ENCODE measurements around the gene TEAD1.

Gene TEAD1

GRCh38 chr11:12682737-12683500, 8.7 kb downstream of the TEAD1 start:
- no peak overlapping the region for H3K4me3 ChIP-seq (ENCODE audit: control insufficient read depth, low read depth, low read length)
- TF ChIP-seq CTCF (IDR thresholded peaks at IDR 0.05; ENCODE audit: control insufficient read depth, insufficient read depth, low read depth, low read length, missing control alignments) = no peak
- no peak for DNase-seq (ENCODE audit: low read depth)

GRCh38 chr11:12683874-12684273, 9.7 kb downstream of the TEAD1 start:
- TF ChIP-seq CTCF (IDR thresholded peaks at IDR 0.05; ENCODE audit: control insufficient read depth, insufficient read depth, low read depth, low read length, missing control alignments) = no peak

GRCh38 chr11:12684315-12684714, 10.1 kb downstream of the TEAD1 start:
- no peak for DNase-seq (ENCODE audit: low read depth)
- no peak for TF ChIP-seq CTCF (IDR thresholded peaks at IDR 0.05; ENCODE audit: control insufficient read depth, insufficient read depth, low read depth, low read length, missing control alignments)
- no peak overlapping the region for H3K4me3 ChIP-seq (ENCODE audit: control insufficient read depth, low read depth, low read length)

More at GRCh38 chr11:12683874-12684273, 9.7 kb downstream of the TEAD1 start:
- no peak overlapping the region for H3K4me3 ChIP-seq (ENCODE audit: control insufficient read depth, low read depth, low read length)
- DNase-seq (ENCODE audit: low read depth) = no peak

DNA sequence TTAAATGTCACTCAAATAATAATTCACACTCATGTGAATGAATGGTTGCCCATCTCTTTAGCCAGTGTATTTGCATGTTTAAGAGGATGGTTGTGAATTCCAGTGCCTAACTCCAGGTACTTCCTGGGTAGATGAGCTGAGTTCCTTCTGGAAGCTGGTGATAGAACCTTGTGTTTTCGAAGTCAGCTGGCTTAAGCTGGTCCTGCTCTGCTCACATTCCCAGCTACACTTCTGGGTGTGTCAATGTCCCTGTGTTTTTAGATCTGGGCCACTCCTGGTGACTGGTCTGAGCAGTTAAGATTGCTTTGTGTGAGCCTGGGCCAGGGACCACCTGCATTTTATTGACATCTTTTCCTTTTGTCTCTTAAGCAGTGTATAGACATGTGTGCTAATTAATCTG, 10.6 kb downstream of the TEAD1 start:
- no peak for TF ChIP-seq CTCF (IDR thresholded peaks at IDR 0.05; ENCODE audit: control insufficient read depth, insufficient read depth, low read depth, low read length, missing control alignments)
- H3K4me3 ChIP-seq (ENCODE audit: control insufficient read depth, low read depth, low read length) = no peak overlapping the region
- no peak for DNase-seq (ENCODE audit: low read depth)

DNA sequence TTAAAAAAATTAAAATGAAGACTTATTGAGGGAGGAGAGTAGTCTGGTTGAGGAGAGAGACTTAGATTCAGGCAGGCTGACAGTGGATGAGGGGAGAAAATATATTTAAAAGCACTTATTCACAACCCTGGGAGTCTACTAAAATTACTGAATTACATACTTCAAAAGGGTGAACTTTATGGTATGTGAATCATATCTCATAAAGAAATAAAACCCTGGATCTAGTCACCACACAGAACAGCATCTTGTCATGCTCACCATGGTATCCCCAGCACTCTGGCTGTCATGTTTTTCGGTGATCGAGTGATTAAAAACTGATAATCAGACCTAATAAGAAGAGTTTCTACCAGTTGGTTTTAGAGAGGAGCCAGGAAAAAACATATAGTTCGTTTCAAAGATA, 11.0 kb downstream of the TEAD1 start:
- no peak overlapping the region for H3K4me3 ChIP-seq (ENCODE audit: control insufficient read depth, low read depth, low read length)
- DNase-seq (ENCODE audit: low read depth) = no peak
- TF ChIP-seq CTCF (IDR thresholded peaks at IDR 0.05; ENCODE audit: control insufficient read depth, insufficient read depth, low read depth, low read length, missing control alignments) = no peak

DNA sequence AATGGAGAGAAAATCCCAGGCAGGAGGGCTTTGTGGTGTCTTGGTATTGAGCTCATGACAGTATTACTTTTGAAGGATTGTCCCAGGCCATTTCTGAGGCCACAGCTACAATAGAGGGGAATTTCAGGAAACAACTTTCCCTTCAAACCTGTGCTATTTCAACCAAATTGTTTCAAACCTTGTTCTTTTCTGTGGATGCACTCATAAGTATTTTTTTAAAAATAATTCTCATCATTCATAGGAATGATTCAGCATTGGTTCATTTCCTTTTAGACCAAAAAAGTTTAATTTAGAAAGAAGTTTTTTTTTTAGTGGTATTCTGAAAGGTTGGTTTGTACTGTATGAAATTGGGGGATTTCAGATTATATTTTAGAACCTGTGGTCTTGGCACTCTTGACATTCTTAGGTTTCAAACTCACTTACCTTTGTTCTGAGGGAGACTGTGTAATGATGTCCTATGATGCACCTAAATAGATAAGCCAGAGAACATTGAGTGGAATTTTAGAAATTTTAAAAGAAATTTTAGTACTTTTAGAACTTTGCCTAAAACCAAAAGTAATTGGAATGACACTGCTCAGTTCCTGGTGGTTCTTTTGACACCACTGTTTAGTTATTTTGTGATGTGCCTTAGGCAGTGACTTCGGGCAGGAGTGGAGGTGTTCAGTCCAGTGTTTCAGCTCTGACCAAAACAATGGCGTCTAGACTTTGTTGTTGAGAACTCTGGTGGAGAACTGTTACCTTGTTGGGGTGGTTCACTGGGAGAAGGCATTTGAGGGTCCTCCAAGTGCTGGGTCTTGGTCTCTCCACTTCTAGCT, 12.2 kb downstream of the TEAD1 start:
- no peak for DNase-seq (ENCODE audit: low read depth)
- no peak for TF ChIP-seq CTCF (IDR thresholded peaks at IDR 0.05; ENCODE audit: control insufficient read depth, insufficient read depth, low read depth, low read length, missing control alignments)
- no peak overlapping the region for H3K4me3 ChIP-seq (ENCODE audit: control insufficient read depth, low read depth, low read length)
